H9 (cell line): Measurements from ENCODE around the gene CAMK1G. TPM values are rescaled to one million over a fixed set of nuclear protein-coding genes. Genes with fewer than 3 reads are reported as not detected.

Experiments used
- DNase-seq: peaks from one replicate; pipeline ENCODE4 v3.0.0-alpha.2; 2017
- H2AFZ ChIP-seq: one replicate; pipeline ENCODE4 v1.6.1; 2013; ENCODE audit warnings: mild to moderate bottlenecking, low read length, control low read depth, moderate library complexity
- H2AK5ac ChIP-seq: 2 replicates; pipeline ENCODE4 v1.6.1; 2013; ENCODE audit warnings: low read length, control low read depth, mixed read lengths; ENCODE audit not compliant: insufficient read length
- H2BK120ac ChIP-seq: one replicate; pipeline ENCODE4 v1.6.1; 2013; ENCODE audit warnings: low read depth, mild to moderate bottlenecking, low read length, control low read depth, inconsistent platforms; ENCODE audit not compliant: poor library complexity, severe bottlenecking
- H2BK12ac ChIP-seq: 2 replicates; pipeline ENCODE4 v1.6.1; 2013; ENCODE audit warnings: low read length, control low read depth, mixed read lengths, low read depth; ENCODE audit not compliant: insufficient read length
- H2BK15ac ChIP-seq: 2 replicates; pipeline ENCODE4 v1.6.1; 2013; ENCODE audit warnings: low read depth, low read length, control low read depth
- H2BK20ac ChIP-seq: one replicate; pipeline ENCODE4 v1.6.1; 2013; ENCODE audit warnings: low read depth, mild to moderate bottlenecking, low read length, control low read depth, inconsistent platforms; ENCODE audit not compliant: poor library complexity, severe bottlenecking
- H2BK5ac ChIP-seq: 2 replicates; pipeline ENCODE4 v1.6.1; 2013; ENCODE audit warnings: low read length, control low read depth, mixed read lengths; ENCODE audit not compliant: insufficient read length
- H3K14ac ChIP-seq: 2 replicates; pipeline ENCODE4 v1.6.1; 2013; ENCODE audit warnings: low read length, control low read depth; ENCODE audit not compliant: insufficient read depth
- H3K18ac ChIP-seq: 2 replicates; pipeline ENCODE4 v1.6.1; 2013; ENCODE audit warnings: low read depth, mild to moderate bottlenecking, mixed read lengths, low read length, control low read depth; ENCODE audit not compliant: insufficient read length
- H3K23ac ChIP-seq: 2 replicates; pipeline ENCODE4 v1.6.1; 2013; ENCODE audit warnings: low read length, control low read depth, mixed read lengths, low read depth; ENCODE audit not compliant: insufficient read length
- H3K23me2 ChIP-seq: 2 replicates; pipeline ENCODE4 v1.6.1; 2013; ENCODE audit warnings: low read depth, mild to moderate bottlenecking, mixed read lengths, low read length, control low read depth; ENCODE audit not compliant: insufficient read length, poor library complexity, severe bottlenecking
- H3K27ac ChIP-seq: 2 replicates; pipeline ENCODE4 v1.5.1; 2013; ENCODE audit warnings: low read length, control low read depth, mixed read lengths, low read depth; ENCODE audit not compliant: insufficient read length
- H3K27me3 ChIP-seq: 2 replicates; pipeline ENCODE4 v1.6.1; 2013; ENCODE audit warnings: low read length, control low read depth, inconsistent platforms; ENCODE audit not compliant: insufficient read depth
- H3K4ac ChIP-seq: 2 replicates; pipeline ENCODE4 v1.6.1; 2013; ENCODE audit warnings: low read depth, mild to moderate bottlenecking, control low read depth, inconsistent platforms, low read length, moderate library complexity
- H3K4me1 ChIP-seq: 2 replicates; pipeline ENCODE4 v1.6.1; 2013; ENCODE audit warnings: low read length, control low read depth, inconsistent platforms; ENCODE audit not compliant: insufficient read depth
- H3K4me2 ChIP-seq: 2 replicates; pipeline ENCODE4 v1.6.1; 2013; ENCODE audit warnings: low read length, control low read depth, mixed read lengths; ENCODE audit not compliant: insufficient read length, insufficient read depth
- H3K56ac ChIP-seq: 2 replicates; pipeline ENCODE4 v1.6.1; 2013; ENCODE audit warnings: low read depth, mild to moderate bottlenecking, mixed read lengths, low read length, control low read depth; ENCODE audit not compliant: insufficient read length
- H3K79me1 ChIP-seq: 2 replicates; pipeline ENCODE4 v1.6.1; 2013; ENCODE audit warnings: low read depth, mild to moderate bottlenecking, moderate library complexity, low read length, control low read depth, inconsistent platforms; ENCODE audit not compliant: insufficient read depth, poor library complexity, severe bottlenecking
- H3K79me2 ChIP-seq: 2 replicates; pipeline ENCODE4 v1.6.1; 2013; ENCODE audit warnings: low read length, control low read depth, inconsistent platforms; ENCODE audit not compliant: insufficient read depth
- H3K9ac ChIP-seq: 2 replicates; pipeline ENCODE4 v1.6.1; 2013; ENCODE audit warnings: low read length, control low read depth, mixed read lengths; ENCODE audit not compliant: insufficient read length; ENCODE audit errors: extremely low read depth
- H3K9me3 ChIP-seq: one replicate; pipeline ENCODE4 v1.6.1; 2013; ENCODE audit warnings: low read depth, low read length, inconsistent platforms; ENCODE audit not compliant: control insufficient read depth
- H3T11ph ChIP-seq: one replicate; pipeline ENCODE4 v1.6.1; 2013; ENCODE audit warnings: mild to moderate bottlenecking, low read length, control low read depth, inconsistent platforms
- H4K20me1 ChIP-seq: one replicate; pipeline ENCODE4 v1.6.1; 2013; ENCODE audit not compliant: control insufficient read depth, insufficient read length, insufficient read depth
- H4K5ac ChIP-seq: 2 replicates; pipeline ENCODE4 v1.6.1; 2013; ENCODE audit warnings: low read depth, mild to moderate bottlenecking, mixed read lengths, low read length, control low read depth; ENCODE audit not compliant: insufficient read length
- H4K8ac ChIP-seq: replicated peaks from 2 replicates; pipeline ENCODE4 v1.6.1; 2013; ENCODE audit warnings: low read length, control low read depth, mixed read lengths, low read depth; ENCODE audit not compliant: insufficient read length
- H4K91ac ChIP-seq: 2 replicates; pipeline ENCODE4 v1.6.1; 2013; ENCODE audit warnings: low read depth, mild to moderate bottlenecking, moderate library complexity, mixed read lengths, low read length, control low read depth; ENCODE audit not compliant: insufficient read length
- H3K27ac Mint-ChIP-seq, 3 experiments: 2 replicates in 2 of 3; 3 replicates in 1 of 3; pipeline ENCODE4 v1.8.0; 2020 to 2021; ENCODE audit warnings: mixed read lengths in 3 of 3, mild to moderate bottlenecking in 1 of 3, moderate library complexity in 1 of 3
- H3K27me3 Mint-ChIP-seq: 2 replicates; pipeline ENCODE4 v1.8.0; 2021; ENCODE audit warnings: low read depth, mild to moderate bottlenecking, moderate library complexity, mixed read lengths
- H3K36me3 Mint-ChIP-seq, 3 experiments: 2 replicates in 2 of 3; 3 replicates in 1 of 3; pipeline ENCODE4 v1.8.0; 2020 to 2021; ENCODE audit warnings: low read depth in 3 of 3, mixed read lengths in 3 of 3; ENCODE audit not compliant: insufficient read depth in 1 of 3
- H3K4me1 Mint-ChIP-seq, 2 experiments: 2 replicates each; pipeline ENCODE4 v1.8.0; 2020; ENCODE audit warnings: mixed read lengths in 2 of 2
- H3K4me3 Mint-ChIP-seq, 2 experiments: 2 replicates in 1 of 2; 3 replicates in 1 of 2; pipeline ENCODE4 v1.8.0; 2020 to 2021; ENCODE audit warnings: mild to moderate bottlenecking in 2 of 2, mixed read lengths in 2 of 2, moderate library complexity in 1 of 2
- H3K9me3 Mint-ChIP-seq, 2 experiments: 2 replicates in 1 of 2; 3 replicates in 1 of 2; pipeline ENCODE4 v1.8.0; 2020; ENCODE audit warnings: mild to moderate bottlenecking in 2 of 2, mixed read lengths in 2 of 2, moderate library complexity in 1 of 2
- WGBS: extraction: QIAGEN DNeasy Blood & Tissue Kit; methylation state at CpG from one replicate; pipeline ENCODE4 v1.1.7; 2013; ENCODE audit warnings: missing lambda C conversion rate, low lambda C conversion rate, mixed read lengths; ENCODE audit not compliant: insufficient read length; ENCODE audit errors: extremely low coverage; 5-methylcytosine and 5-hydroxymethylcytosine counted together
- total RNA-seq: library from RNA; stranded (reverse); gene quantifications from 2 replicates; pipeline ENCODE4 v1.2.1, GENCODE V29; 2021
- TF ChIP-seq, protein P1 (sequence below): fragments of 200-600 bp; sonication (generic); conservative IDR thresholded peaks from 3 replicates; pipeline ENCODE4 v1.8.0; 2021; ENCODE audit warnings: antibody characterized with exemption, mild to moderate bottlenecking

Gene CAMK1G
- total RNA-seq, 1 experiment from 2014 or later, result 0.28 TPM

DNA sequence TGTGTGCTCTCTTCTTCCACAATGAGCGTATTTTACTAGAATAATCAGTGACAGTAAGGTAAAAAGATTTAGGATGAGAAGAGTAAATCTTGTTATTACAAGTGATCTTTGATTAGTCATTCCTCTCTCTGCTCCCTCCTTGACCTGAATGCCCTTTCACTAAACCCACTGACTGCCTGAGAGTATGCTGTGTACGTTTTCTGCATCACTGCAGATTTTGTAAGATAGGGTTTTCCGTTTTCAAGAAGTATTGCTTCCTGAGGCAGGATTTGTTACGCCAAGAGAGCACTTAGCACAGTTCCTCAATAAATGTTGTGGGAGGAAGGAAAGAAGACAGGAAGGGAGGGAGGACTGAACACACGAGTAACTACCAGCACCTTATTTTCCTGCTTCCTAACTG, 76.4 kb downstream of the CAMK1G start:
- Histone ChIP-seq H3K9me3 (no peaks in the 10 kb centered on the region), H4K20me1 (no peaks in the 10 kb centered on the region), H3K4me2 (no peak overlapping the region), H2BK15ac (no peak overlapping the region), H3K14ac (no peak overlapping the region), H3T11ph (no peak overlapping the region), H3K27ac (no peak overlapping the region), H3K79me1 (no peaks in the 10 kb centered on the region), H2AK5ac (no peak overlapping the region), H3K79me2 (no peaks in the 10 kb centered on the region), H2BK12ac (no peak overlapping the region), H3K23ac (no peak overlapping the region), H4K5ac (no peak overlapping the region), H3K4me1 (no peaks in the 10 kb centered on the region), H3K9ac (no peak overlapping the region), H3K23me2 (no peaks in the 10 kb centered on the region), H2BK5ac (no peak overlapping the region), H2AFZ (no peak overlapping the region), H3K27me3 (no peaks in the 10 kb centered on the region), H3K56ac (no peak overlapping the region), H2BK120ac (no peak overlapping the region), H2BK20ac (no peak overlapping the region), H4K8ac (no peak overlapping the region), H3K18ac (no peak overlapping the region), H3K4ac (no peak overlapping the region), H4K91ac (no peak overlapping the region)
- H3K36me3 Mint-ChIP-seq, result no peaks in the 10 kb centered on the region
- H3K4me1 Mint-ChIP-seq, result peaks cover 6 to 14% of the 10 kb centered on the region in 2 experiments
- no peak overlapping the region for H3K4me3 Mint-ChIP-seq
- H3K27ac Mint-ChIP-seq, result no peak overlapping the region
- H3K27me3 Mint-ChIP-seq, result peaks cover 3% of the 10 kb centered on the region
- TF ChIP-seq, protein P1, sequence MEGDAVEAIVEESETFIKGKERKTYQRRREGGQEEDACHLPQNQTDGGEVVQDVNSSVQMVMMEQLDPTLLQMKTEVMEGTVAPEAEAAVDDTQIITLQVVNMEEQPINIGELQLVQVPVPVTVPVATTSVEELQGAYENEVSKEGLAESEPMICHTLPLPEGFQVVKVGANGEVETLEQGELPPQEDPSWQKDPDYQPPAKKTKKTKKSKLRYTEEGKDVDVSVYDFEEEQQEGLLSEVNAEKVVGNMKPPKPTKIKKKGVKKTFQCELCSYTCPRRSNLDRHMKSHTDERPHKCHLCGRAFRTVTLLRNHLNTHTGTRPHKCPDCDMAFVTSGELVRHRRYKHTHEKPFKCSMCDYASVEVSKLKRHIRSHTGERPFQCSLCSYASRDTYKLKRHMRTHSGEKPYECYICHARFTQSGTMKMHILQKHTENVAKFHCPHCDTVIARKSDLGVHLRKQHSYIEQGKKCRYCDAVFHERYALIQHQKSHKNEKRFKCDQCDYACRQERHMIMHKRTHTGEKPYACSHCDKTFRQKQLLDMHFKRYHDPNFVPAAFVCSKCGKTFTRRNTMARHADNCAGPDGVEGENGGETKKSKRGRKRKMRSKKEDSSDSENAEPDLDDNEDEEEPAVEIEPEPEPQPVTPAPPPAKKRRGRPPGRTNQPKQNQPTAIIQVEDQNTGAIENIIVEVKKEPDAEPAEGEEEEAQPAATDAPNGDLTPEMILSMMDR, result no peak
- H3K9me3 Mint-ChIP-seq, result no peaks in the 10 kb centered on the region
- no CpG with 5 or more reads among the region's 5 CpGs for WGBS
- no peak for DNase-seq
